ENCODE results near the gene GCAT. TPM values are rescaled to one million over a fixed set of nuclear protein-coding genes. Genes with fewer than 3 reads are reported as not detected.

Gene GCAT
- 10 to 100 TPM in 1 of 2 donors, 1 to 10 TPM in 1; 7.5 to 20.7 TPM for total RNA-seq

DNA sequence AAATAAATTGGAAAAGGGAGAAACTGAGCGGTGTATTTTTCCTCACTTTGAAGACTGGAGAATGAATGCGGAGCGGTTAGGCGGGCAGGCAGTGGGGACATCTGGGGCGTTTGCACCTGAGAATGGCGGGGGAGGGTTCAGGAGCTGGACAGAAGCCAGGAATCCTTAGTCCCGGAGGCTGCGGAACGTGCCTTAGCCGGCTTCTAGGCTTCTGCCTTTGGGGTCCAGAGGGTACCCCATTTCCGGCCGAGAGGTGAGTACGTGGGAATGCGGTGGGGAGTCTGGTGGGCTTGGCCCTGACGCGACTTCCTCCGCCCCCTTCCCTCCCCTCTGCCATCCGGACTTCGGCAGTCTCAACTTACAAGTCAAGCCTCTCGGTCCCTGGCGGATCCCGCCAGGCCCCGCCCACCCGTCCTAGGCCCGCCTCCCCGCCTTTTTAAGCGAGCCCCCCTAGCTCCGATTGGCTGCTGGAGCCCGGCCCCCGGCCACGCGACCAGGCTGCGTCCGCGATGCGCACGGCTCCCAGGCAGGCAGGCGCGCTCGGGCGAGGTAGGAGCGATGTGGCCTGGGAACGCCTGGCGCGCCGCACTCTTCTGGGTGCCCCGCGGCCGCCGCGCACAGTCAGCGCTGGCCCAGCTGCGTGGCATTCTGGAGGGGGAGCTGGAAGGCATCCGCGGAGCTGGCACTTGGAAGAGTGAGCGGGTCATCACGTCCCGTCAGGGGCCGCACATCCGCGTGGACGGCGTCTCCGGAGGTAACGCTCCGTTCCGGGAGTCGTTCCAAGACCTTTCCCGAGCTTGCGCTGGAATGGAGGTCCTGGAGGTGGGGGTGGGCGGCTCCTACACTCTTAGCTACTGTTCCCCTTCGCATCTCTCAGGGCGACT is at the start of gene GCAT:
GCAT (plus strand) TSS at position 525 of the 884 bp plus-strand sequence; CDS start at position 559, 34 bp downstream.
- H3K27ac Mint-ChIP-seq: no peak within 1 kb of the TSS
- ATAC-seq (peak; percentile 93 to 96), DNase-seq (ENCODE audit: low spot score in 2 of 2) (peak; percentile 86 to 92)

DNA sequence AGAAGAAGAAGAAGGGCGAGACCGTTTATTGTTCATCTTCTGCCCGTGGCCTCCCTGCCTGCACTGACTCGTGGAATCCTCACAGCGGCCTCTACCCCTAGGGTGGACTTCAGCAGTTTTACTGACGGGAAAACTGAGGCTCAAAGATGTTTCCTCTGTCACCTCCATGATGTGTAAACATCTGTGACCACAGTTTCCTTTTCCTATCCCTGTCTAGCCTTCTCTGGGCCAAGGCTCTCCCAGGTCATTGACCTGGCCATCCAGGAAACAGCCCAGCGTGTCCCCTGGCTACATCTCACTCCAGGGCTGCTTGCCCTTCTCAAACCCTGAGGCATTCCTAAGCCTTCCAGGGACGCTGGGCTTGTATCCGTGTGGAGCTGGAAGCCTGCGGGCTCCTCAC is 49.0 kb upstream of the GCAT start:
- ATAC-seq: no peak
- H3K36me3 Mint-ChIP-seq: no peaks in the 10 kb centered on the region

More for the DNA sequence above, at the start of gene GCAT:
- H3K9me3 Mint-ChIP-seq: no peaks in the 10 kb centered on the region
- peaks cover 0 to 11% of the 10 kb centered on the region in 2 donors for H3K36me3 Mint-ChIP-seq

DNA sequence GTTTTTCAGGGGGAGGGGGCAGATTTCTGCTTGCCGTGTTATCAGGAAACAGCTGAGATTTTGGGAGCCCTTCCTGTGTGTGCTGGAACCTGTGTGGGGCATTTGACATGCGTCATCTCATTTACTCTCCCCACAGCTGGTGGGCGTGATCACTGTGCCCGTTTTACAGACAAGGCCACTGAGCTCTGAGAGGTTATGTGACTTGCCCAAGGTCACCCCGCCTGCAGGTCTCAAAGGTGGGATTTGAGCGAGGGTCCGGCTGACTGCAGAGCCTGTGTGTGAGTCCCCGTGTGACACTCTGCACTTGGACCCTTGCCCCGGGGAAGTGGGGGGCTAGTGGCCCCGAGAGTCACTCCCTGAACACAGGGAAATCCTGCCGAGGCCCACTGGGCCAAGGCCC is 48.5 kb upstream of the GCAT start:
- DNase-seq (ENCODE audit: low spot score in 2 of 2): no peak
- Mint-ChIP-seq H3K9me3 (no peaks in the 10 kb centered on the region), H3K36me3 (no peaks in the 10 kb centered on the region), H3K27ac (peak overlapping the region in 1 of 2 donors; percentile 39)
- ATAC-seq: no peak

More for the DNA sequence above, 49.0 kb upstream of the GCAT start:
- Mint-ChIP-seq H3K27ac (peak overlapping the region in 1 of 2 donors; percentile 39), H3K9me3 (no peaks in the 10 kb centered on the region)
- DNase-seq (ENCODE audit: low spot score in 2 of 2): no peak

DNA sequence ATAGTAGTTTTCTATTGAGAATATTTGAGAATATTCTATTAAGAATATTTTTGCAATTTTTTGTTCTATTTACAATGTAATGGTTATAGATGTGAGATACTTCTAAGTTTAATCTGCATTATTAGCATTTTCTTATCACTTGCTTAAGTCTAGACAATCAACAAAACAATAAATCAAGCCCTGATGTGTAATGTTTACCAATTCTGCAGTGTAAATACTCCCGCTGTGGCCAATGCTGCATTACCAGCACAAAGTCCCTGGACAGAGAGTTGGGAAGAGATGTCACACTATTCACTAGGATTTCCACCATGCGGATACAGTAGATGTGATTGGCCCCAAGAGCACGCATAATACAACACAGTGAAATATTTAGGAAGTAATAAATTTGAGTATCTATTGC is 47.6 kb upstream of the GCAT start:
- Mint-ChIP-seq H3K36me3 (no peaks in the 10 kb centered on the region), H3K27ac (no peak overlapping the region), H3K9me3 (no peaks in the 10 kb centered on the region)
- DNase-seq (ENCODE audit: low spot score in 2 of 2): no peak
- no peak for ATAC-seq

DNA sequence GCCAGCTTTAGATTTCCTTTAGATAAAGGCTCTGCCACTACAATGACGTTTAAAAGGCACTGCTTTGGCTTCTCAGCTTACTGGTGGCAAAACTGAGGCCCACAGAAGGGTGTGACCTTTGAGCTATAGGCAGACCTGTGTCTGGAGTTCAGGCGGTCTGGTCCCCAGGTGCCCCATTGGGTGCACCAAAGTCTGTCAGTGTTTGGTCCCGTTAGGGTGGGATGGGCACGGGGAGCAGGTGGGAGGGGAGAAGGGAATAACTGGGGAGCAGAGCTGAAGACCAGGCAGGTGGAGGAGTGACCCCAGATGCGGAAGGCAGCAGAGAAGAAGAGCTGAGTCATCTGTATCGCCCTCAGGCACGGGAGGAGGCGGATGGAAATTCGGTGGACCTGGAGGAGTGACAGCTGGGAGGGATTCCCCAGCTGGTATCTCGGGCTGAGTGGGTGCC is 45.3 kb upstream of the GCAT start:
- H3K27ac Mint-ChIP-seq: no peak overlapping the region
- no peaks in the 10 kb centered on the region for H3K9me3 Mint-ChIP-seq
- no peaks in the 10 kb centered on the region for H3K36me3 Mint-ChIP-seq
- DNase-seq (ENCODE audit: low spot score in 2 of 2) (no peak), ATAC-seq (no peak)

DNA sequence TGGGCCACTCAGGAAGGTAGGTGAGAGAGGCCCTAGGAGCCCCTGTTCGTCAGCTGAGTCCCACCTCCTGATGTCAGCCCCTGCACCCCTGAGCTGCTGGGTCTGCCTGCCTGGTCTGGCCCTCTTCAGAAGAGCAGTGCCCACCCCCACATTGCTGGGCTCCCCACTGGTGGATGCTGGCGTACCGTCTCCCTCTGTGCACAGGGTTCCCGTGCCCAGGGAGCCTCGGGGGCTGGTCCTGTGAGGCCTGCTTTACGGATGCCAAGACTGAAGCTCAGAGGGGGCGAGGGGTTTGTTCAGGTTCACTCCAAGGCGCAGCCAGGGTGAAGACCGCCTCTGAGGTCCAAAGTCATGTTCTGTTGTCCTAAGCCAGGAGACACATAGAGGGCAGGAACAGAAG is 44.7 kb upstream of the GCAT start:
- ATAC-seq (no peak), DNase-seq (ENCODE audit: low spot score in 2 of 2) (no peak)
- Mint-ChIP-seq H3K27ac (no peak overlapping the region), H3K9me3 (no peaks in the 10 kb centered on the region), H3K36me3 (no peaks in the 10 kb centered on the region)

DNA sequence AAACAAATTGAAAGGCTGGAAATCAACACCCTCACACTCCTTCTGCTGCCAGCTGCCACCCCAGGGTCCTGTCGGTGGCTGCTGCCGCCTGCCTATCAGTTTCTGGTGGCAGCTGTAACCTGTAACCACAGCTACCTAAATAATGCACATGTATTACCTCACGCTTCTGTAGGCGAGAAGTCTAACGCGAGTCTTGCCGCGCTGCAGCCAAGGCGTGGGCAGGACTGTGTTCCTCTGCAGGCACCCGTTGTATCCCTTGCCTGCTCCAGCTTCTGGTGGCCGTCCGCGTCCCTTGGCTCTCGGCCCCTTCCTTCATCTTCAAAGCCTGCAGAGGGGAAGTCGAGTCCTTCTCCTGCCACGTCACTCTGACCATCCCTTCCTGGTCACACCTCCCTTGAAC is 44.1 kb upstream of the GCAT start:
- Mint-ChIP-seq H3K36me3 (no peaks in the 10 kb centered on the region), H3K9me3 (no peaks in the 10 kb centered on the region), H3K27ac (no peak overlapping the region)
- ATAC-seq (no peak), DNase-seq (ENCODE audit: low spot score in 2 of 2) (no peak)

DNA sequence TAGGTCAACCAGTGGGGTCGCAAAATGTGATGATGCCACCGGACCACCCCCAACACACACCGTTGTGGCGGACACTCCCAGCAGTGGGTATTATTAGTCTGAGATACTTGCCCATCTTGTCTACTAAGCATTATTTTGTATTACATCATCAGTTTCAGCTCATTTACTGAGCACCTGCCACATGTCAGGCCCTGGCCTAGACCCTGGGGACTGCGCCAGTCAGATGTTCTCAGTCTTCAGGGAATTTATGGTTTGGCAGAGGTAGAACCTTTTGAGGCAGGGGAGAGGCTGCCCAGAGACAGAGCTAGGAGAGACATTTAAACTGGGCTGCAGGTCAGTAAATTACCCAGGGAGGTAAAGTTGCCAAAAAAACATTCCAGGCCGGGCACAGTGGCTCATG is 43.1 kb upstream of the GCAT start:
- no peaks in the 10 kb centered on the region for H3K9me3 Mint-ChIP-seq
- no peak overlapping the region for H3K27ac Mint-ChIP-seq
- DNase-seq (ENCODE audit: low spot score in 2 of 2): no peak
- H3K36me3 Mint-ChIP-seq: no peaks in the 10 kb centered on the region
- no peak for ATAC-seq

DNA sequence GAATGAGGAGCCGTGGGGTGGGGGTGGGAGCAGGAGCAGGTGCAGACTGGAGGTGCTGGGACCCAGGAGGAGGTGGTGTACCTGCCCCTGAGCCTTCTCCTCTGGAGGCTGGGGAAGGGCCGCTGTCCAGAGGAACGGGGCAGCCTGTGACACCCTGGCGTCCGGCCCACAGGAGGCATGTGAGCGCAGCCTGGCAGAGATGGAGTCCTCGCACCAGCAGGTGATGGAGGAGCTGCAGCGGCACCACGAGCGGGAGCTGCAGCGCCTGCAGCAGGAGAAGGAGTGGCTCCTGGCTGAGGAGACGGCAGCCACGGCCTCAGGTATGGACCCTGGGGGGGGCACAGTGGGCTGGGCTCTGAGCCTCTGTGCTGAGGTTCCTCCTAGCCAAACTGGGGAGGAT is 42.2 kb upstream of the GCAT start:
- DNase-seq (ENCODE audit: low spot score in 2 of 2) (no peak), ATAC-seq (no peak)
- H3K27ac Mint-ChIP-seq: no peak overlapping the region
- no peaks in the 10 kb centered on the region for H3K9me3 Mint-ChIP-seq
- no peaks in the 10 kb centered on the region for H3K36me3 Mint-ChIP-seq

DNA sequence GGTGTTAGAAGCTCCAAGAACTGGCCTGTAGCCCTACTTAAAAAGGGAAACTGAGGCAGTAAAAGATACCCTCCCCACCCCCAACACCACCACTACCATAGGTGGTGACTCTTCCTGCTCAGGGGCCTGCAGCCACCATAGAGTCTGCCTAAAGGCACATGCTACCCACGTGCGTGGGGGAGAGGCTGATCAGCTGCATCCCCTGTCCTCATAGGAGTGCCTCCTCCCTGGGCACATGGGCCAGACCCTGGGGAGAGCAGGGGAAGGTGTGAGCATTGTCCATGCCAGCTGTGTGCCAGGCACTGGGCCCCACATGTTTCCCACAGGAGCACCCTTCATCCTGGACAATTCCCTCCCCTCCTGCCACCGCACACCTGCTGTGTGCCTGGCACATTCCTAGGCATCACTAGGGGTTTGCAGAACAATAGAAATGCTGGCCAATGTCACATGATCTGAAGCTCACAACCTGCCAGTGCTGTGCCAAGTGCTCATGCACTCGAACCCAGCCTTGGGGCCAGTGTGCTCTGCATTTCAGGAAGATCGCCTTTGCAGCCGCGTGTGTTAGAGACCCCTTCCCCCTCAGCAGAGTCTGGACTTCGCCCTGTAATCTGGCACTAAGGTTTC is 41.7 kb upstream of the GCAT start:
- Mint-ChIP-seq H3K36me3 (no peaks in the 10 kb centered on the region), H3K9me3 (no peaks in the 10 kb centered on the region)

DNA sequence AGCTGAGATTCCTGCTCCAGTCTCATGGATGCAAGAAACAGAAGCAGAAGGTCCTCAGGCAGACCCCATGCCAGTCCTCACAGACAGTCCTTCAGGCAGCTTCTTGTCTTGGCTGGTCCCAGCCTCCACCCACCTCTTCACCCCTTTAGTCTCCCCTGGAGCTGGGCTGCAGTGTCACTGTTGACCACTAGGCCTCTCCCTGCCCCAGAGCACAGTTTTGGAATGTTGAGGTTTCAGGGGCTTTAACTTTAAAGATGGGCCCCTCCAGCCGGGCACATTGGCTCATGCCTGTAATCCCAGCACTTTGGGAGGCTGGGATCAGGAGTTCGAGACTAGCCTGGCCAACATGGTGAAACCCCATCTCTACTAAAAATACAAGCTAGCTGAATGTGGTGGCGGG is 39.5 kb upstream of the GCAT start:
- Mint-ChIP-seq H3K9me3 (no peaks in the 10 kb centered on the region), H3K27ac (no peak overlapping the region), H3K36me3 (no peaks in the 10 kb centered on the region)
- no peak for DNase-seq (ENCODE audit: low spot score in 2 of 2)
- ATAC-seq: peak in 1 of 2 donors; percentile 44

More for the DNA sequence above, 41.7 kb upstream of the GCAT start:
- no peak for DNase-seq (ENCODE audit: low spot score in 2 of 2)
- no peak for ATAC-seq
- no peak overlapping the region for H3K27ac Mint-ChIP-seq

DNA sequence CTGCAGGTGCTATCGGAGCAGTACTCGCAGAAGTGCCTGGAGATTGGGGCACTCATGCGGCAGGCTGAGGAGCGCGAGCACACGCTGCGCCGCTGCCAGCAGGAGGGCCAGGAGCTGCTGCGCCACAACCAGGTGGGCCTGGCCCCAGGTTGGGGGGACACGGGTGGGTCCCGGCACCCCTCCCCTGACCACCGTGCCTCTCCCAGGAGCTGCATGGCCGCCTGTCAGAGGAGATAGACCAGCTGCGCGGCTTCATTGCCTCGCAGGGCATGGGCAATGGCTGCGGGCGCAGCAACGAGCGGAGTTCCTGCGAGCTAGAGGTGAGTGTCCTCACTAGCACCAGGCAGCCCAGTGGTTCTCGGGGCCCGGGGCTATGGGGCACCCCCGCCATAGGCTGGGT is 38.7 kb upstream of the GCAT start:
- no peak overlapping the region for H3K27ac Mint-ChIP-seq
- ATAC-seq: no peak

DNA sequence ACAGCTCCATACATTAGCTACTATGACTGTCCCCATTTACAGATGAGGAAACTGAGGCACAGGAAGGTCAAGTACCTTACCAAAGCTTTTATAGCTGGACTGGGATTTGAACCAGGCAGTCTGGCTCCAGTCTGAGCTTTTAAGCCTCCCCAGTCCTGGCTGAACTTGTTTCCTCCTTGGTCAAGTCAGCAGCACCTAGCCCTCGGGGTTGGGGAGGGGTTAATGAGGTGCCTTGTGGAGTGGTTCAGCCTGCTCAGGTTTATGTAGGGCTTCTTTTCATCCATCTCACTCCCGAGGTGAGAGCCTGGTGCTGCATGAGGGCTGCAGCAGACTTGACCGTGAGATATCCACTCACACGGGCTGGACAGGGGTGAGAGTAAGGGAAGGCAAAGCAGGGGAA is 36.7 kb upstream of the GCAT start:
- H3K9me3 Mint-ChIP-seq: no peaks in the 10 kb centered on the region

More for the DNA sequence above, 38.7 kb upstream of the GCAT start:
- H3K9me3 Mint-ChIP-seq: no peaks in the 10 kb centered on the region
- H3K36me3 Mint-ChIP-seq: no peaks in the 10 kb centered on the region
- no peak for DNase-seq (ENCODE audit: low spot score in 2 of 2)

DNA sequence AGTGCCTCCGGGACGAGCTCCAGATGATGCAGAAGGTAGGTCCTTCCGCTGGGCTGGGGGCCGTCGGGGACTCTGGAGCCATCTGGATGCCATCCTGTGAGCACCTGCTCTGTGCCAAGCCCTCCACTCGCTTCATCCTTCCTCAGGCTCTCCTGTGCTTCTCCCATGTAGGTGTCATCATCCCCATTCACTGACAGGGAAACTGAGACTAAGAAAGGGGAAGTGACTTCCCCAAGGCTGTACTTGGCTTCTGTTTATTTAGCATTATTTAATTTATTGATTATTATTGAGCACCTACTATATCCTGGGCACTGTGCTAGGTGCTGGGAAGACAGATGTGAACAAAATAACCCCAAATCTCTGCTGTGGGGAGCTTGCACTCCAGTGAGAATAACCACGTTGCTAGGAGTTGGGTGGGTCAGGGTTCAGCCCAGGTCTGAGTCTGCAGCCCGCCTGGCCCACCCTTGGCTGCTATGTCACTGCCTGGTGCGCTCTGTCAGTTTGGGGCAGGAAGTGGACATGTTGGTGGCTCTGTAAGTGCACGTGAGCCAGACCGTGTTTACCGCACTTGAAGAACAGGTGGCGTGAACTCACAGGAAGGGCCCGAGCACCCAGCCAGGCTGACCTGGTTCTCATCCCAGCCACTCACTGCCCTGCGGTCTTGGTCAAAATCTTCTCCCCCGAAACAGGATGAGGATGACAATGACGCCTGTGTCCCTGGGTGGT is 35.9 kb upstream of the GCAT start:
- H3K36me3 Mint-ChIP-seq: no peaks in the 10 kb centered on the region
- no peaks in the 10 kb centered on the region for H3K9me3 Mint-ChIP-seq
- DNase-seq (ENCODE audit: low spot score in 2 of 2) (no peak), ATAC-seq (no peak)
- no peak overlapping the region for H3K27ac Mint-ChIP-seq

More for the DNA sequence above, 36.7 kb upstream of the GCAT start:
- ATAC-seq (no peak), DNase-seq (ENCODE audit: low spot score in 2 of 2) (no peak)
- H3K27ac Mint-ChIP-seq: peak overlapping the region in 1 of 2 donors; percentile 56
- H3K36me3 Mint-ChIP-seq: no peaks in the 10 kb centered on the region

DNA sequence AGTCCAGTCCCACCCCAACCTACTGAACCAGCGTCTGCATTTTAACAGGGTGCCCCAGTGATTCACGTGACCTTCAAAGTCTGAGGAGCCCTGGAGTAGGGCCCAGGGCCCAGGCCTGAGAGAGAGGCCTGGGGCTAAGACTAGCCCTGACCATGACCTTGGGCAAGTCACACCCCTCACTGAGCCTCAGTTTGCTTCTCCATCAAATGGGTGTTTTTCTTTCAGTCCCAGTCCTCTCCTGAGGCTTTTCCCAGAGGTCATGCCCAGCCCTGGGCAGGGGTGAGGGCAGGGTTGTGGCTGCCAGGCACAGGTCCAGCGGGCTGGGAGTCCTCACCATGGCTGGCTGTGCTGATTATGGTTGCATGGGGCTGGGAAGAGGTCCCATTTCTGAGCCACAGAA is 33.0 kb upstream of the GCAT start:
- Mint-ChIP-seq H3K27ac (peak overlapping the region in 1 of 2 donors; percentile 62), H3K9me3 (no peaks in the 10 kb centered on the region), H3K36me3 (no peaks in the 10 kb centered on the region)
- ATAC-seq (no peak), DNase-seq (ENCODE audit: low spot score in 2 of 2) (no peak)

DNA sequence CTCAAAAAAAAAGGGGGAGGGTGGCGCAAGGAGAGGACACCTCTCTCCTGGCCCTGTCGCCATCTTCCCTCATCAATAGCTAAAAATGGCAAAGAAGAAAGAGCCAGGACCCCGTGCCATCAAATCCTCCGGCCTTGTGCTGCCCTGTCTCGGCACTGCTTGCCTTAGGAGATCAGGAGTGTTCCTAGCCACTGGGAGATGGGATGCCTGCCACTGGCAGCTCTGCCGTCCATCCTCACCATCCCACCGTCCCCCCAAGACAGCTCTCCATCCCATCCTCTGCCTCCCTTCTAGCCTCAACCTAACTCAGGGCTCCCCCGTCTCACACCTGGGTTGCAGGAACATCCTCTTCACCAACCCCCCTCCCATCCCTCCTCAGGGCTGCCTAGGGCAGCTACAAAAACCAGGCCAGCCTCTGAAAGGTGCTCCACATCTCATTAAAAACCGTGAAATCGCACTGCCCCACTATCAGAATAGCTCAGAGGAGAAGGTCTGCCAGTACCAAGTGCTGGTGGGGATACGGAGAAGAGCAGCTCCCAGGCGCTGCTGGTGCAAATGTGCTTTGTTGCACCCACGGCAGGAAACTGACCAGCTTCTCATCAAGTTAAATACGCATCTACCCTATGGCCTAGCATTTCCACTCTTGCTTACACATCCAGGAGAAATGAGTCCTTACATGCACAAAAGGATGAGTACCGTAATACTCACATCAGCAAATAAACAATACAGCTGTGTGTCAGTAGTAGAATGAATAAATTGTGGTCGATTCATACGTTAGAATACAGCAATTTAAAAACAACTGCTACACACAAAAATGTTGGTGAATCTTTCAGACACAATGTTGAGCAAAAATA is 31.7 kb upstream of the GCAT start:
- Mint-ChIP-seq H3K27ac (peak overlapping the region in 1 of 2 donors; percentile 48), H3K36me3 (no peaks in the 10 kb centered on the region), H3K9me3 (no peaks in the 10 kb centered on the region)
- no peak for ATAC-seq
- DNase-seq (ENCODE audit: low spot score in 2 of 2): no peak
